ENCODE results near the gene ELOVL6.

GRCh38 chr4:110135523-110135922 lies 62.9 kb downstream of the ELOVL6 start:
- TF ChIP-seq POLR2A (IDR thresholded peaks at IDR 0.05) (no peak), CTCF (IDR thresholded peaks at IDR 0.05) (no peak)
